Measurements from ENCODE around the gene PUS3. TPM values are rescaled to one million over a fixed set of nuclear protein-coding genes. Genes with fewer than 3 reads are reported as not detected.

PUS3 gene
- total RNA-seq, 1 experiment from 2014 or later = 18.6 TPM

DNA sequence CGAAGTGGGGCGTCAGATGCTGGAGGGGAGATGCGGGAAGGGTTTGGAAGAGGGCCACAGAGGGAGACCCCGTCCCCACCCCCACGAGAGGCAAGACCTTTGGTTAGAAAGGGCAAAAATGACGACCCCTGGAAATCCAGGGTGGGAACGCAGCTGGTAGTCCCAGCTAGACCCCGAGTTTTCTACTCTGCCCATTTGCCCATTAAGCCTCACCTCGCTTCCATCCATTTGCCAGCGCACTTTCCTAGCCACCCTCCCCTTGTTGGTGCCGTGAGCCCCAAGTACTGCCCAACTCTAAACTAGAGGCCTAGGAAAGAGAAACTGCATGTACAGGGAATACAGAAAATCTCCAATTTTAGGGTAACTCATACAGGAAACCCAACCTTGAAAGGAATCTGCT is 1.7 kb upstream of the PUS3 start:
- Mint-ChIP-seq H3K27ac (no peak overlapping the region), H3K27me3 (ENCODE audit: low read depth) (peaks cover 29% of the 10 kb centered on the region), H3K9me3 (no peaks in the 10 kb centered on the region), H3K36me3 (peaks cover 17% of the 10 kb centered on the region), H3K4me1 (peaks cover 10% of the 10 kb centered on the region), H3K4me3 (peak overlapping the region; percentile 62)
- ChIA-PET CTCF (no interaction called here), POLR2A (no interaction called here)
- TF ChIP-seq RORB (CRISPR knock-in tag; IDR thresholded peaks at IDR 0.05) (no peak), OVOL2 (CRISPR knock-in tag; IDR thresholded peaks at IDR 0.05; ENCODE audit: borderline replicate concordance) (no peak), FOXJ3 (CRISPR knock-in tag; IDR thresholded peaks at IDR 0.05; ENCODE audit: borderline replicate concordance) (0 out of 2 replicates have a peak, but pooled peaks have one; percentile 4), PRRX2 (CRISPR knock-in tag; IDR thresholded peaks at IDR 0.05) (no peak), NFATC4 (CRISPR knock-in tag; IDR thresholded peaks at IDR 0.05) (no peak), FOXK1 (CRISPR knock-in tag; IDR thresholded peaks at IDR 0.05) (no peak), TEAD4 (CRISPR knock-in tag; IDR thresholded peaks at IDR 0.05) (no peak), ZNF232 (CRISPR knock-in tag; IDR thresholded peaks at IDR 0.05) (no peak), GABPB1 (CRISPR knock-in tag; IDR thresholded peaks at IDR 0.05) (no peak), JUN (CRISPR knock-in tag; IDR thresholded peaks at IDR 0.05) (no peak), ZNF317 (CRISPR knock-in tag; IDR thresholded peaks at IDR 0.05; ENCODE audit: borderline replicate concordance, low read depth) (no peak), ATF1 (CRISPR knock-in tag; IDR thresholded peaks at IDR 0.05) (no peak), ZNF671 (CRISPR knock-in tag; IDR thresholded peaks at IDR 0.05) (0 out of 2 replicates have a peak, but pooled peaks have one; percentile 32), HMGA2 (CRISPR knock-in tag; IDR thresholded peaks at IDR 0.05) (no peak), NR3C1 (CRISPR knock-in tag; conservative IDR thresholded peaks at IDR 0.05; ENCODE audit: low read depth) (no peak), CREB1 (CRISPR knock-in tag; IDR thresholded peaks at IDR 0.05) (peak; percentile 9; the same call in 1 of the 2 replicates)
- TF ChIP-seq, protein P1, sequence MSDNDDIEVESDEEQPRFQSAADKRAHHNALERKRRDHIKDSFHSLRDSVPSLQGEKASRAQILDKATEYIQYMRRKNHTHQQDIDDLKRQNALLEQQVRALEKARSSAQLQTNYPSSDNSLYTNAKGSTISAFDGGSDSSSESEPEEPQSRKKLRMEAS (CRISPR knock-in tag; IDR thresholded peaks at IDR 0.05) = peak; percentile 3; the same call in 1 of the 2 replicates
- TF ChIP-seq, protein P2, sequence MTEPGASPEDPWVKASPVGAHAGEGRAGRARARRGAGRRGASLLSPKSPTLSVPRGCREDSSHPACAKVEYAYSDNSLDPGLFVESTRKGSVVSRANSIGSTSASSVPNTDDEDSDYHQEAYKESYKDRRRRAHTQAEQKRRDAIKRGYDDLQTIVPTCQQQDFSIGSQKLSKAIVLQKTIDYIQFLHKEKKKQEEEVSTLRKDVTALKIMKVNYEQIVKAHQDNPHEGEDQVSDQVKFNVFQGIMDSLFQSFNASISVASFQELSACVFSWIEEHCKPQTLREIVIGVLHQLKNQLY (CRISPR knock-in tag; IDR thresholded peaks at IDR 0.05) = no peak
- TF ChIP-seq, protein P3, sequence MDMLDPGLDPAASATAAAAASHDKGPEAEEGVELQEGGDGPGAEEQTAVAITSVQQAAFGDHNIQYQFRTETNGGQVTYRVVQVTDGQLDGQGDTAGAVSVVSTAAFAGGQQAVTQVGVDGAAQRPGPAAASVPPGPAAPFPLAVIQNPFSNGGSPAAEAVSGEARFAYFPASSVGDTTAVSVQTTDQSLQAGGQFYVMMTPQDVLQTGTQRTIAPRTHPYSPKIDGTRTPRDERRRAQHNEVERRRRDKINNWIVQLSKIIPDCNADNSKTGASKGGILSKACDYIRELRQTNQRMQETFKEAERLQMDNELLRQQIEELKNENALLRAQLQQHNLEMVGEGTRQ (CRISPR knock-in tag; IDR thresholded peaks at IDR 0.05) = no peak; the same call in 1 of the 2 replicates
- TF ChIP-seq, protein P4, sequence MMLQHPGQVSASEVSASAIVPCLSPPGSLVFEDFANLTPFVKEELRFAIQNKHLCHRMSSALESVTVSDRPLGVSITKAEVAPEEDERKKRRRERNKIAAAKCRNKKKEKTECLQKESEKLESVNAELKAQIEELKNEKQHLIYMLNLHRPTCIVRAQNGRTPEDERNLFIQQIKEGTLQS (CRISPR knock-in tag; conservative IDR thresholded peaks at IDR 0.05) = no peak
- TF ChIP-seq, protein P5, sequence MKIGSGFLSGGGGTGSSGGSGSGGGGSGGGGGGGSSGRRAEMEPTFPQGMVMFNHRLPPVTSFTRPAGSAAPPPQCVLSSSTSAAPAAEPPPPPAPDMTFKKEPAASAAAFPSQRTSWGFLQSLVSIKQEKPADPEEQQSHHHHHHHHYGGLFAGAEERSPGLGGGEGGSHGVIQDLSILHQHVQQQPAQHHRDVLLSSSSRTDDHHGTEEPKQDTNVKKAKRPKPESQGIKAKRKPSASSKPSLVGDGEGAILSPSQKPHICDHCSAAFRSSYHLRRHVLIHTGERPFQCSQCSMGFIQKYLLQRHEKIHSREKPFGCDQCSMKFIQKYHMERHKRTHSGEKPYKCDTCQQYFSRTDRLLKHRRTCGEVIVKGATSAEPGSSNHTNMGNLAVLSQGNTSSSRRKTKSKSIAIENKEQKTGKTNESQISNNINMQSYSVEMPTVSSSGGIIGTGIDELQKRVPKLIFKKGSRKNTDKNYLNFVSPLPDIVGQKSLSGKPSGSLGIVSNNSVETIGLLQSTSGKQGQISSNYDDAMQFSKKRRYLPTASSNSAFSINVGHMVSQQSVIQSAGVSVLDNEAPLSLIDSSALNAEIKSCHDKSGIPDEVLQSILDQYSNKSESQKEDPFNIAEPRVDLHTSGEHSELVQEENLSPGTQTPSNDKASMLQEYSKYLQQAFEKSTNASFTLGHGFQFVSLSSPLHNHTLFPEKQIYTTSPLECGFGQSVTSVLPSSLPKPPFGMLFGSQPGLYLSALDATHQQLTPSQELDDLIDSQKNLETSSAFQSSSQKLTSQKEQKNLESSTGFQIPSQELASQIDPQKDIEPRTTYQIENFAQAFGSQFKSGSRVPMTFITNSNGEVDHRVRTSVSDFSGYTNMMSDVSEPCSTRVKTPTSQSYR (CRISPR knock-in tag; IDR thresholded peaks at IDR 0.05) = no peak
- TF ChIP-seq, protein P6, sequence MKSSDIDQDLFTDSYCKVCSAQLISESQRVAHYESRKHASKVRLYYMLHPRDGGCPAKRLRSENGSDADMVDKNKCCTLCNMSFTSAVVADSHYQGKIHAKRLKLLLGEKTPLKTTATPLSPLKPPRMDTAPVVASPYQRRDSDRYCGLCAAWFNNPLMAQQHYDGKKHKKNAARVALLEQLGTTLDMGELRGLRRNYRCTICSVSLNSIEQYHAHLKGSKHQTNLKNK (CRISPR knock-in tag; IDR thresholded peaks at IDR 0.05) = no peak
- TF ChIP-seq, protein P7, sequence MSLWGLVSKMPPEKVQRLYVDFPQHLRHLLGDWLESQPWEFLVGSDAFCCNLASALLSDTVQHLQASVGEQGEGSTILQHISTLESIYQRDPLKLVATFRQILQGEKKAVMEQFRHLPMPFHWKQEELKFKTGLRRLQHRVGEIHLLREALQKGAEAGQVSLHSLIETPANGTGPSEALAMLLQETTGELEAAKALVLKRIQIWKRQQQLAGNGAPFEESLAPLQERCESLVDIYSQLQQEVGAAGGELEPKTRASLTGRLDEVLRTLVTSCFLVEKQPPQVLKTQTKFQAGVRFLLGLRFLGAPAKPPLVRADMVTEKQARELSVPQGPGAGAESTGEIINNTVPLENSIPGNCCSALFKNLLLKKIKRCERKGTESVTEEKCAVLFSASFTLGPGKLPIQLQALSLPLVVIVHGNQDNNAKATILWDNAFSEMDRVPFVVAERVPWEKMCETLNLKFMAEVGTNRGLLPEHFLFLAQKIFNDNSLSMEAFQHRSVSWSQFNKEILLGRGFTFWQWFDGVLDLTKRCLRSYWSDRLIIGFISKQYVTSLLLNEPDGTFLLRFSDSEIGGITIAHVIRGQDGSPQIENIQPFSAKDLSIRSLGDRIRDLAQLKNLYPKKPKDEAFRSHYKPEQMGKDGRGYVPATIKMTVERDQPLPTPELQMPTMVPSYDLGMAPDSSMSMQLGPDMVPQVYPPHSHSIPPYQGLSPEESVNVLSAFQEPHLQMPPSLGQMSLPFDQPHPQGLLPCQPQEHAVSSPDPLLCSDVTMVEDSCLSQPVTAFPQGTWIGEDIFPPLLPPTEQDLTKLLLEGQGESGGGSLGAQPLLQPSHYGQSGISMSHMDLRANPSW (CRISPR knock-in tag; conservative IDR thresholded peaks at IDR 0.05; ENCODE audit: low read depth) = 0 out of 2 replicates have a peak, but pooled peaks have one; percentile 39
- DNase-seq (ENCODE audit: low spot score) = no peak
- ATAC-seq = no peak
